ENCODE results near the gene THAP5.

DNA sequence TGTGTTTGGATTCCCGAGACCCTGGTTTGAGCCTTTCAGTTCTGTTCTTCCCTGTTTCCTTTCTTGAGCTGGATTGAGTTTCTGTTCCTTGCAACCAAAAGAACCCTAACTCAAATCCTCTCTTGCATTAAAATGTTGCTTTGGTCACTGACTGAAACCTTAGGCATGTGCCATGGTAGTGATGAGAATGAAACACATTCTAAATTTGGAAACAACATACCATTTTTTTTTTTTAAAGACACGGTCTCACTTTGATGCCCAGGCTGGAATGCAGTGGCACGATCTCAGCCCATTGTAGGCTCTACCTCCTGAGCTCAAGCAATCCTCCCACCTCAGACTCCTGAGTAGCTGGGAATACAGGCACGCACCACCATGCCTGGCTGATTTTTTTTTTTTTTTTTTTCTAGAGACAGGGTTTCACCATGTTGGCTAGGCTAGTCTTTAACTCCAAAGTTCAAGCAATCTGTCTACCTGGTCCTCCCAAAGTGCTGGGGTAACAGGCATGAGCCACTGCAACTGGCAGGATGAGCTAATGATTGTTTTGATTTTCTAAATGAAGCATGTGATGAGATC is 8.4 kb downstream of the THAP5 start:
- TF ChIP-seq, protein P1, sequence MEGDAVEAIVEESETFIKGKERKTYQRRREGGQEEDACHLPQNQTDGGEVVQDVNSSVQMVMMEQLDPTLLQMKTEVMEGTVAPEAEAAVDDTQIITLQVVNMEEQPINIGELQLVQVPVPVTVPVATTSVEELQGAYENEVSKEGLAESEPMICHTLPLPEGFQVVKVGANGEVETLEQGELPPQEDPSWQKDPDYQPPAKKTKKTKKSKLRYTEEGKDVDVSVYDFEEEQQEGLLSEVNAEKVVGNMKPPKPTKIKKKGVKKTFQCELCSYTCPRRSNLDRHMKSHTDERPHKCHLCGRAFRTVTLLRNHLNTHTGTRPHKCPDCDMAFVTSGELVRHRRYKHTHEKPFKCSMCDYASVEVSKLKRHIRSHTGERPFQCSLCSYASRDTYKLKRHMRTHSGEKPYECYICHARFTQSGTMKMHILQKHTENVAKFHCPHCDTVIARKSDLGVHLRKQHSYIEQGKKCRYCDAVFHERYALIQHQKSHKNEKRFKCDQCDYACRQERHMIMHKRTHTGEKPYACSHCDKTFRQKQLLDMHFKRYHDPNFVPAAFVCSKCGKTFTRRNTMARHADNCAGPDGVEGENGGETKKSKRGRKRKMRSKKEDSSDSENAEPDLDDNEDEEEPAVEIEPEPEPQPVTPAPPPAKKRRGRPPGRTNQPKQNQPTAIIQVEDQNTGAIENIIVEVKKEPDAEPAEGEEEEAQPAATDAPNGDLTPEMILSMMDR (IDR thresholded peaks at IDR 0.05; ENCODE audit: low read depth, low read length, poor library complexity, severe bottlenecking): no peak
- TF ChIP-seq EZH2phosphoT487 (IDR thresholded peaks at IDR 0.05; ENCODE audit: borderline replicate concordance, low read length): no peak

Measured in DOHH2 (cell line).